GM19468 (cell line): ENCODE data around the gene MAPK4.

Experiments
- ATAC-seq: cut with Tn5 transposase; IDR thresholded peaks from one replicate; pipeline ENCODE4 v1.9.1; 2021; ENCODE audit warnings: mild to moderate bottlenecking, moderate library complexity, moderate number of reproducible peaks; ENCODE audit not compliant: unreplicated experiment; ENCODE audit errors: extremely low read depth

MAPK4 gene

GRCh38 chr18:50647792-50648191 is 87.9 kb downstream of the MAPK4 start:
- no peak for ATAC-seq

GRCh38 chr18:50649821-50650220 is 89.9 kb downstream of the MAPK4 start:
- ATAC-seq, result no peak

GRCh38 chr18:50651334-50651733 is 91.4 kb downstream of the MAPK4 start:
- no peak for ATAC-seq

GRCh38 chr18:50653402-50654093 is 93.7 kb downstream of the MAPK4 start:
- ATAC-seq, result no peak

- no peak for ATAC-seq
Observed at GRCh38 chr18:50654211-50654610, 94.3 kb downstream of the MAPK4 start.

GRCh38 chr18:50654658-50655550 is 95.0 kb downstream of the MAPK4 start:
- ATAC-seq, result no peak

- ATAC-seq, result no peak
Observed at GRCh38 chr18:50656396-50656795, 96.5 kb downstream of the MAPK4 start.

GRCh38 chr18:50656841-50657470 is 97.1 kb downstream of the MAPK4 start:
- ATAC-seq, result no peak

- ATAC-seq, result no peak
Observed at GRCh38 chr18:50658601-50659000, 98.7 kb downstream of the MAPK4 start.

GRCh38 chr18:50659091-50660003 is 99.5 kb downstream of the MAPK4 start:
- no peak for ATAC-seq

GRCh38 chr18:50661013-50661412 is 101.1 kb downstream of the MAPK4 start:
- ATAC-seq, result no peak

GRCh38 chr18:50662177-50662576 is 102.3 kb downstream of the MAPK4 start:
- no peak for ATAC-seq

- ATAC-seq, result no peak
Observed at GRCh38 chr18:50662775-50663383, 103.0 kb downstream of the MAPK4 start.

- ATAC-seq, result no peak
Observed at GRCh38 chr18:50663626-50664441, 103.9 kb downstream of the MAPK4 start.

- no peak for ATAC-seq
Observed at GRCh38 chr18:50665015-50665414, 105.1 kb downstream of the MAPK4 start.

- no peak for ATAC-seq
Observed at GRCh38 chr18:50665519-50665918, 105.6 kb downstream of the MAPK4 start.

- ATAC-seq, result no peak
Observed at GRCh38 chr18:50666536-50666935, 106.6 kb downstream of the MAPK4 start.

- ATAC-seq, result no peak
Observed at GRCh38 chr18:50671376-50671775, 111.5 kb downstream of the MAPK4 start.
